GM10266 (cell line): ENCODE measurements around the gene TBC1D10B.

Source experiments
- DNase-seq: peaks from one replicate; pipeline ENCODE4 v3.0.0; 2012; ENCODE audit errors: extremely low spot score
- CTCF ChIP-seq: IDR thresholded peaks from 2 replicates; pipeline ENCODE4 v1.5.1; 2012; ENCODE audit warnings: mild to moderate bottlenecking, low read depth; ENCODE audit not compliant: control insufficient read depth, insufficient read depth; ENCODE audit errors: missing control alignments

TBC1D10B gene

GRCh38 chr16:30414159-30414558 lies 43.9 kb upstream of the TBC1D10B start:
- DNase-seq = no peak

GRCh38 chr16:30413112-30413806 lies 43.0 kb upstream of the TBC1D10B start:
- no peak for DNase-seq
- TF ChIP-seq CTCF = no peak

More at GRCh38 chr16:30414159-30414558, 43.9 kb upstream of the TBC1D10B start:
- TF ChIP-seq CTCF = no peak

- TF ChIP-seq CTCF = peak; percentile 96
- peak; percentile 93 for DNase-seq
Observed at GRCh38 chr16:30409125-30410060, 39.1 kb upstream of the TBC1D10B start.

- no peak for DNase-seq
- no peak for TF ChIP-seq CTCF
Observed at GRCh38 chr16:30407804-30408534, 37.7 kb upstream of the TBC1D10B start.

GRCh38 chr16:30407102-30407803 lies 37.0 kb upstream of the TBC1D10B start, which contains the start of gene ZNF771:
Gene ZNF771 (plus strand): TSS chr16:30407606. CDS start chr16:30408054, 448 bp downstream.
- peak; percentile 96 for DNase-seq
- TF ChIP-seq CTCF = no peak

GRCh38 chr16:30406795-30407101 lies 36.5 kb upstream of the TBC1D10B start:
- TF ChIP-seq CTCF = no peak
- no peak for DNase-seq
